Ovary (tissue), 9 donors: ENCODE data around the gene COG2. TPM values are rescaled to one million over a fixed set of nuclear protein-coding genes. Genes with fewer than 3 reads are reported as not detected.
"Not testable (repeated sequence)": the region's sequence is repeated elsewhere in the genome, so short reads cannot be mapped to it uniquely, and the experiment has no call there.

ENCODE experiments used
- DNase-seq, 5 donors: peaks; one replicate each; pipeline ENCODE4 v3.0.0-alpha.2; 2019 to 2020
- H3K27ac ChIP-seq, 2 donors: fragments of 200-600 bp; one replicate each; pipeline versions ENCODE4 v1.5.1 to v1.8.0; 2019 to 2022
- H3K27me3 ChIP-seq: fragments of 200-600 bp; one replicate; pipeline ENCODE4 v1.8.0; 2022
- H3K36me3 ChIP-seq: fragments of 200-600 bp; sonication (generic); one replicate; pipeline ENCODE4 v1.5.1; 2019
- H3K4me1 ChIP-seq: one replicate; pipeline ENCODE4 v1.8.1; 2013; ENCODE audit warnings: mild to moderate bottlenecking, moderate library complexity; ENCODE audit not compliant: insufficient read depth
- H3K4me3 ChIP-seq: fragments of 200-600 bp; sonication (generic); one replicate; pipeline ENCODE4 v1.5.1; 2017
- H3K9me3 ChIP-seq, 2 donors: fragments of 200-600 bp in 1 of 2; sonication (generic) in 1 of 2; one replicate each; pipeline versions ENCODE4 v1.5.1 to v1.8.1; 2013 to 2019; ENCODE audit warnings: mild to moderate bottlenecking in 1 of 2, moderate library complexity in 1 of 2
- EP300 ChIP-seq: sonication (generic); formaldehyde crosslinking; IDR thresholded peaks from one replicate; pipeline ENCODE4 v1.6.1; 2017; ENCODE audit warnings: antibody characterized with exemption
- POLR2A ChIP-seq: fragments of 450-650 bp; IDR thresholded peaks from one replicate; pipeline ENCODE4 v1.6.1; 2017; ENCODE audit warnings: antibody characterized with exemption, mild to moderate bottlenecking, moderate library complexity
- WGBS, 3 donors: extraction: QIAGEN DNeasy Blood & Tissue Kit in 1 of 3; methylation state at CpG; one replicate each; pipeline versions ENCODE4 v1.1.5 to v1.1.7; 2013 to 2017; 5-methylcytosine and 5-hydroxymethylcytosine counted together
- intact Hi-C, 4 donors: fragments of 100-400 bp; cut with DNase I; formaldehyde crosslinking; loops; one replicate each; pipeline versions ENCODE4 v1.11.0 to v1.15.1; 2022 to 2023
- polyA plus RNA-seq, 2 donors: library from polyadenylated mRNA; stranded (reverse); fragments of 200-250 nt in 1 of 2; fragments of 350-450 nt in 1 of 2; fragmentation: Illumina TruSeq in 1 of 2; extraction: RNeasy Lipid Tissue Mini Kit (QIAGEN cat#74804) in 1 of 2; gene quantifications; one replicate each; pipeline ENCODE4 v1.2.3, GENCODE V29; 2013 to 2014
- total RNA-seq, 7 donors: library from RNA; depleted of rRNA in 2 of 7; stranded (reverse); fragments of >200 nt in 2 of 7; fragmentation: NEBNext Ultra II Directional in 3 of 7; extraction: Animal tissue kit (Norgen Biotek cat#: 25700) in 3 of 7; gene quantifications; one replicate each; pipeline versions ENCODE4 v1.1.0 to v1.2.4, GENCODE V29; 2016 to 2023
- TF ChIP-seq, protein P1 (sequence below), 3 donors: fragments of 450-650 bp in 2 of 3; fragments of 200-600 bp in 1 of 3; IDR thresholded peaks; one replicate each; pipeline versions ENCODE4 v1.5.1 to v1.8.0; 2016 to 2022; ENCODE audit warnings: antibody characterized with exemption in 3 of 3, mild to moderate bottlenecking in 1 of 3
- donor health status: DM: no; HTN: no; CAD: no; lungs with moderate emphysema.
- donor health status: DM: no; HTN: no; CAD: no.
- donor health status: Bipolar disorder and iron deficiency.
- donor health status: DM: yes; HTN: yes; CAD: no.
- donor health status: DM: no; HTN: no; CAD: no.
- donor health status: DM: yes; HTN: yes; CAD: no.

COG2 gene
- total and polyA plus RNA-seq, 9 donors, result 9.1 to 29.5 (median 21.5) TPM

DNA sequence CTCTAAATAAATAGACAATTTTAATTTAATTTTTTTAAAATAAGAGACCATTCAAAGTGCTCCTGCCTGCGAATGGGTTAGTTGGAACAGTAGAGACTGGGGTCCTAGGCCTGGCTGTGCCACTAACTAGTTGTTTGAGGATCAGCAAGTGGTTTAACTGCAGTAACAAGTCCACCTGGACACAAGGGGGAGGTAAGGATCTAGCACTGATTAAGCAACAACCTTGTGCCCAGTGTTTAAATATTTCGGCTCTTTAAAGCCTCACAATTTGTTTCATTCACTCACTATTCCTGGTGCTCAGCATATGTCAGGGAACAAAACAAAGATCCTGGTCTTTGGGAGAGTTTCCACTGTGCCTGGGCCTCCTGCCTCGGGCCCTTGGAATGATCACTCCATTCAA is 73.2 kb downstream of the COG2 start:
- H3K36me3 ChIP-seq, result no peaks in the 10 kb centered on the region
- H3K27me3 ChIP-seq, result no peaks in the 10 kb centered on the region
- H3K9me3 ChIP-seq, result no peaks in the 10 kb centered on the region
- WGBS, 3 donors, result 73 to 90% (median 88%) methylated on average over 3 of the region's 3 CpGs
- DNase-seq, result no peak
- H3K27ac ChIP-seq, result no peak overlapping the region
- intact Hi-C loops, result no loop called here
- H3K4me3 ChIP-seq, result no peak overlapping the region
- TF ChIP-seq EP300 (no peak), POLR2A (no peak)
- TF ChIP-seq, protein P1, sequence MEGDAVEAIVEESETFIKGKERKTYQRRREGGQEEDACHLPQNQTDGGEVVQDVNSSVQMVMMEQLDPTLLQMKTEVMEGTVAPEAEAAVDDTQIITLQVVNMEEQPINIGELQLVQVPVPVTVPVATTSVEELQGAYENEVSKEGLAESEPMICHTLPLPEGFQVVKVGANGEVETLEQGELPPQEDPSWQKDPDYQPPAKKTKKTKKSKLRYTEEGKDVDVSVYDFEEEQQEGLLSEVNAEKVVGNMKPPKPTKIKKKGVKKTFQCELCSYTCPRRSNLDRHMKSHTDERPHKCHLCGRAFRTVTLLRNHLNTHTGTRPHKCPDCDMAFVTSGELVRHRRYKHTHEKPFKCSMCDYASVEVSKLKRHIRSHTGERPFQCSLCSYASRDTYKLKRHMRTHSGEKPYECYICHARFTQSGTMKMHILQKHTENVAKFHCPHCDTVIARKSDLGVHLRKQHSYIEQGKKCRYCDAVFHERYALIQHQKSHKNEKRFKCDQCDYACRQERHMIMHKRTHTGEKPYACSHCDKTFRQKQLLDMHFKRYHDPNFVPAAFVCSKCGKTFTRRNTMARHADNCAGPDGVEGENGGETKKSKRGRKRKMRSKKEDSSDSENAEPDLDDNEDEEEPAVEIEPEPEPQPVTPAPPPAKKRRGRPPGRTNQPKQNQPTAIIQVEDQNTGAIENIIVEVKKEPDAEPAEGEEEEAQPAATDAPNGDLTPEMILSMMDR (IDR thresholded peaks at IDR 0.05), result no peak
- peaks cover 9% of the 10 kb centered on the region for H3K4me1 ChIP-seq

DNA sequence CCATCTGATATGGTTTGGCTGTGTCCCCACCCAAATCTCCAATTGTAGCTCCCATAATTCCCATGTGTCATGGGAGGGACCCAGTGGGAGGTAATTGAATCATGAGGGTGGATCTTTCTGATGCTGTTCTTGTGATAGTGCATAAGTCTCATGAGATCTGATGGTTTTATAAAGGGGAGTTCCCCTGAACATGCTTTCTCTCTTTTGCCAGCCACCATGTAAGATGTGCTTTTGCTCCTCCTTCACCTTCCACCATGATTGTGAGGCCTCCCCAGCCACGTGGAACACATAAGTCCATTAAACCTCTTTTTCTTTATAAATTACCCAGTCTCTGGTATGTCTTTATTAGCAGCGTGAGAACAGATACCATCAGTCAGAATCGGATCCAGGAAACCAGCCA is 74.2 kb downstream of the COG2 start:
- 50 to 86% (median 56%) methylated on average over 3 of the region's 3 CpGs for WGBS, 3 donors
- H3K27ac ChIP-seq, H3K27me3 ChIP-seq, H3K4me1 ChIP-seq, H3K9me3 ChIP-seq, H3K4me3 ChIP-seq, DNase-seq, H3K36me3 ChIP-seq, intact Hi-C loops: not testable (repeated sequence)

DNA sequence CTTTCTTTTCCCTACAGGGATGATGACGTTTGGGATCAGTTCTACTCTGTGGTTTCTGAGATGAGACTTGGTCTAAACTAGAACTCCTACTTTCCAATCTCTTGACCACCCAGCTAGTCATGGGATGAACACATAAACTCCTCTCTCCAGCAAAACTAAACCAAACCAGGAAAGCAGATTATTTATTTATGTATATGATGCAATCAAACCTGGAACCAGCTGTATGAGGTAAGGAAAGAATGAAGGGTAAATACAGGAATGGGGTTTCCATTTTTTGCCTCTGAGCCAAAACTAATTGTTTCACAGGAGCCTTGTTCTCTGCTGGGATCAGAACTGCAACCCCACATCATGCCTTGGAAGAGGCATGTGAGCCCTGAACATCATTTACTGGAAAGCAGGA is 75.0 kb downstream of the COG2 start:
- no peaks in the 10 kb centered on the region for H3K36me3 ChIP-seq
- peaks cover 9% of the 10 kb centered on the region for H3K4me1 ChIP-seq
- intact Hi-C loops, result no loop called here
- no peak for DNase-seq
- TF ChIP-seq EP300 (no peak), POLR2A (no peak)
- TF ChIP-seq, protein P1 (IDR thresholded peaks at IDR 0.05), result no peak
- H3K27me3 ChIP-seq, result no peaks in the 10 kb centered on the region
- H3K27ac ChIP-seq, result no peak overlapping the region
- H3K4me3 ChIP-seq, result no peak overlapping the region
- no peaks in the 10 kb centered on the region for H3K9me3 ChIP-seq
- 50 to 74% (median 64%) methylated on average over 1 of the region's 1 CpG for WGBS, 3 donors

DNA sequence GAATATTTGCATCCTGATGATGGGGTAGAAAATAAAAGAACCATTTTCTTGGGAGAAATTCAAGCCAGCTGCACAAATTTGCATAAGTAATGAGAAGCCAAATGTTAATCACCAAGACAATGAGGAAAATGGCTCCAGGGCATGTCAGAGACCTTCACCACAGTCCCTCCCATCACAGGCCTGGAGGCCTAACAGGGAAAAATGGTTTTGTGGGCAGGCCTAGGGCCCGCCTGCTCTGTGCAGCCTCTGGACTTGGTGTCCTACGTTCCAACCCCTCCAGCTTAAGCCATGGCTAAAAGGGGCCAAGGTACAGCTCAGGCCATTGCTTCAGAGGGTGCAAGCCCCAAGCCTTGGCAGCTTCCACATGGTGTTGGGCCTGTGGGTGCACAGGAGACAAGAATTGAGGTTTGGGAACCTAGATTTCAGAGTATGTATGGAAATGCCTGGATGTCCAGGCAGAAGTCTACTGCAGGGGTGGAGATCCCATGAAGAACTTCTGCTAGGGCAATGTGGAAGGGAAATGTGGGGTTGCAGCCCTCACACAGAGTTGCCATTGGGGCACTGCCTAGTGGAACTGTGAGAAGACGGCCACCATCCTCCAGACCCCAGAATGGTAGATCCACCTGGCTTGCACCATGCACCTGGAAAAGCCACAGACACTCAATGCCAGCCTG is 79.7 kb downstream of the COG2 start:
- DNase-seq, H3K27me3 ChIP-seq, intact Hi-C loops, H3K27ac ChIP-seq, H3K4me3 ChIP-seq, H3K9me3 ChIP-seq, H3K36me3 ChIP-seq, H3K4me1 ChIP-seq: not testable (repeated sequence)
- 86 to 98% (median 92%) methylated on average over 3 of the region's 3 CpGs for WGBS, 3 donors

DNA sequence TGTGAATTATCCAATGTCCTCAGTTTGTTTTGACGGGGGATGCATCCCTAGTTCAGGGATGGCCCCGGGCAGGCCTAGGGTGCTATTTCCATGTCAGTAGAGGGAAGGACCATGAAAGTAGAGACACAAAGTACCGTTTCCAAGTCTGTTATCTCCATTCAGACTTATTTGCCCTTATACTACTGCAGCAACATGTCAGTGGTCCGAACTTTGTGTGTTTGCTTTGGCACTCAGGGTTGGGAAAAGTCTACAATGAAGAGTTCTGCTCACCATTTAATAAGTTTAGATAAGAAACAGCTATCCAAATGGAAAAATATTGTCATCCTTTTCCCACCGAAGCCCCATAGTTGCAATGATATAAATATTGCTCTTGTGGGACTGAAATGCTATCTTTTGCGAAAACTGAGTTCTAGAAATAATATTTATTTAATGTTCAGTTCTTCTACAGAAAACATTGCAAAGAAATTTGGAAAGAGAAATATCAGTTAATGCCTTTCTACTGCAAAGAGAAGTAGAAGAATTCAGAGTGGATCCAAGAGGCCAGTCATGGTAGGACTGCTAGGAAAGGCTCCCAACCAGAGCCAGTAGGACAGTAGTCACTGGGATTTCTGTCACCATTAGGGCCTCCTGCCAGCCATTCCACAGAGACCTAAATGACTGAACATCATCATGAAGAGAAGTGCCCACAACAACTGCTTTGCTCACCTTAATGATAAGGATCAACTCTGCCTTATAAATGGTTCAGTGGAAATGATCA is 83.2 kb downstream of the COG2 start:
- 34 to 48% (median 38%) methylated on average over 6 of the region's 6 CpGs for WGBS, 3 donors
- DNase-seq, result no peak
- H3K4me1 ChIP-seq, result no peaks in the 10 kb centered on the region
- H3K4me3 ChIP-seq, result no peak overlapping the region
- TF ChIP-seq, protein P1 (IDR thresholded peaks at IDR 0.05), result no peak
- no peak for TF ChIP-seq POLR2A
- TF ChIP-seq EP300, result no peak
- intact Hi-C loops, result no loop called here
- H3K9me3 ChIP-seq, result no peaks in the 10 kb centered on the region
- H3K27me3 ChIP-seq, result no peaks in the 10 kb centered on the region
- H3K36me3 ChIP-seq, result no peaks in the 10 kb centered on the region
- no peak overlapping the region for H3K27ac ChIP-seq
